Endothelial cell of umbilical vein (primary cell): ENCODE results near the gene IL24.

ENCODE experiments used
- EZH2 ChIP-seq: IDR thresholded peaks from 2 replicates; pipeline ENCODE4 v1.6.1; 2012; ENCODE audit warnings: borderline replicate concordance, low read depth, mild to moderate bottlenecking, moderate library complexity, low read length, inconsistent platforms; ENCODE audit not compliant: severe bottlenecking
- MYC ChIP-seq: IDR thresholded peaks from one replicate; pipeline ENCODE4 v1.6.1; 2011; ENCODE audit warnings: mild to moderate bottlenecking, low read depth, low read length
- POLR2A ChIP-seq: IDR thresholded peaks from 2 replicates; pipeline ENCODE4 v1.6.1; 2012; ENCODE audit warnings: low read depth, mild to moderate bottlenecking, control low read depth, low read length
- POLR2AphosphoS5 ChIP-seq: IDR thresholded peaks from 2 replicates; pipeline ENCODE4 v1.6.1; 2012; ENCODE audit warnings: low read depth, mild to moderate bottlenecking, control low read depth, low read length, moderate library complexity; ENCODE audit not compliant: insufficient read depth
- TF ChIP-seq, protein P1 (sequence below), 2 donors: IDR thresholded peaks; 1 replicate in 1 of 2; 2 replicates in 1 of 2; pipeline ENCODE4 v1.5.1; 2011; ENCODE audit warnings: low read length in 2 of 2, mild to moderate bottlenecking in 2 of 2, moderate library complexity in 2 of 2, control low read depth in 1 of 2, inconsistent platforms in 1 of 2, low read depth in 1 of 2; ENCODE audit not compliant: insufficient read depth in 1 of 2; ENCODE audit errors: extremely low read depth in 1 of 2
- TF ChIP-seq, protein P2 (sequence below): IDR thresholded peaks from 2 replicates; pipeline ENCODE4 v1.6.1; 2011; ENCODE audit not compliant: insufficient read depth, insufficient read length

DNA sequence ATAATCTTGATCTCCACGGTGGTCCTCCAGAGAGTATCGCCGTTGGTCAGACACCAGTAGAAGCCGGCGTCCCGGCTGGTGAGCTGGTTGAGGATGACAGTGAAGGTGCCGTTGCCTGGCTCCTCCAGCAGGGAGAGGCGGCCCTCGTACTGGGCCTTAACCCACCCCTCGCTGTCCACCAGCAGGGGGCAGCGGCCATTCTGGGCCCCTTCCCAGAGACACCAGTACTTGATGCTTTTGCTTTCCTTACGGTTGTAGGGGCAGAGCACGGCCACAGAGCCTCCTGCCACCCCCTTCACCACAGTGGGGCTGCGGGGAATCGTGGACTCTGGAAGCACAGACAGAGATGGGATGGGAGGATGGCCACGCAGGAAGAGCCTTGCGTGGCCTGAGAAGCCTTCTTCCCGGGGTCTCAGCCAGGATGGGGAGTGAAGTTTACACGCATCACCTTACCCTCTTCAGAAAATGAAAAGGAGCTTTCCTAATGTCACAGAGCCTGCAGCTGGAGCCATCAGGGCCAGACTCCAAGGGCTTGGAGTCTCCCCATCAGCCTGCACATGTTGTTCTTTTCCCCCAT, 38.3 kb downstream of the IL24 start:
- TF ChIP-seq EZH2 (no peak), POLR2AphosphoS5 (no peak), POLR2A (no peak), MYC (no peak)
- TF ChIP-seq, protein P1, sequence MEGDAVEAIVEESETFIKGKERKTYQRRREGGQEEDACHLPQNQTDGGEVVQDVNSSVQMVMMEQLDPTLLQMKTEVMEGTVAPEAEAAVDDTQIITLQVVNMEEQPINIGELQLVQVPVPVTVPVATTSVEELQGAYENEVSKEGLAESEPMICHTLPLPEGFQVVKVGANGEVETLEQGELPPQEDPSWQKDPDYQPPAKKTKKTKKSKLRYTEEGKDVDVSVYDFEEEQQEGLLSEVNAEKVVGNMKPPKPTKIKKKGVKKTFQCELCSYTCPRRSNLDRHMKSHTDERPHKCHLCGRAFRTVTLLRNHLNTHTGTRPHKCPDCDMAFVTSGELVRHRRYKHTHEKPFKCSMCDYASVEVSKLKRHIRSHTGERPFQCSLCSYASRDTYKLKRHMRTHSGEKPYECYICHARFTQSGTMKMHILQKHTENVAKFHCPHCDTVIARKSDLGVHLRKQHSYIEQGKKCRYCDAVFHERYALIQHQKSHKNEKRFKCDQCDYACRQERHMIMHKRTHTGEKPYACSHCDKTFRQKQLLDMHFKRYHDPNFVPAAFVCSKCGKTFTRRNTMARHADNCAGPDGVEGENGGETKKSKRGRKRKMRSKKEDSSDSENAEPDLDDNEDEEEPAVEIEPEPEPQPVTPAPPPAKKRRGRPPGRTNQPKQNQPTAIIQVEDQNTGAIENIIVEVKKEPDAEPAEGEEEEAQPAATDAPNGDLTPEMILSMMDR (IDR thresholded peaks at IDR 0.05; ENCODE audit: extremely low read depth in 1 of 2, insufficient read depth in 1 of 2, low read depth in 1 of 2, low read length in 2 of 2), result peak; percentile 68 to 89
- TF ChIP-seq, protein P2, sequence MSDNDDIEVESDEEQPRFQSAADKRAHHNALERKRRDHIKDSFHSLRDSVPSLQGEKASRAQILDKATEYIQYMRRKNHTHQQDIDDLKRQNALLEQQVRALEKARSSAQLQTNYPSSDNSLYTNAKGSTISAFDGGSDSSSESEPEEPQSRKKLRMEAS, result no peak
